HEK293 (cell line): ENCODE results near the gene SIMC1.

ENCODE experiments used
- ZNF174 ChIP-seq: fragments of 450-650 bp; formaldehyde crosslinking; IDR thresholded peaks from 2 replicates; pipeline ENCODE4 v1.5.0; 2017; ENCODE audit warnings: missing biosample characterization, mild to moderate bottlenecking, missing genetic modification characterization
- TF ChIP-seq, protein P1 (sequence below): fragments of 450-650 bp; formaldehyde crosslinking; IDR thresholded peaks from 2 replicates; pipeline ENCODE4 v1.5.1; 2016; ENCODE audit warnings: missing biosample characterization, missing genetic modification characterization

DNA sequence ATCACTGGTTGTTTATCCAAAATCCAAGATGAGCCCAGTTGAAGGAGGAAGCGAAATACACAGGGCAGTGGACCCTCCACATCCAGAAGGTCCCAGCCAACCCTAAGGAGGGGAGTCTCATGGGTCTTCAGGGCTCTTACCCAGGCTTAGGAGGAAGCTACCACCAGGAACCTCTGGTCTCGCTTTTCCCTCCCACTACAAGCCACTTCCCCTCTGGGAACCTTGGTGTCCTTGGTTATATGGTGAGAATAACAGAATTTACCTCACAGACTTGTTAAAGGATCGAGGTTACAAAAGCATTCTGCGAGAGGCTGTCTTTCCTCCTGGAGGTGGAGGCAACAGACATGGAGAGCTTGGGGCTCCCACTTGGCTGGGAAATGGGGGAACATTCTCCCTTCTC, 153.8 kb downstream of the SIMC1 start:
- TF ChIP-seq ZNF174 (tag by site-specific recombination), result no peak
- TF ChIP-seq, protein P1, sequence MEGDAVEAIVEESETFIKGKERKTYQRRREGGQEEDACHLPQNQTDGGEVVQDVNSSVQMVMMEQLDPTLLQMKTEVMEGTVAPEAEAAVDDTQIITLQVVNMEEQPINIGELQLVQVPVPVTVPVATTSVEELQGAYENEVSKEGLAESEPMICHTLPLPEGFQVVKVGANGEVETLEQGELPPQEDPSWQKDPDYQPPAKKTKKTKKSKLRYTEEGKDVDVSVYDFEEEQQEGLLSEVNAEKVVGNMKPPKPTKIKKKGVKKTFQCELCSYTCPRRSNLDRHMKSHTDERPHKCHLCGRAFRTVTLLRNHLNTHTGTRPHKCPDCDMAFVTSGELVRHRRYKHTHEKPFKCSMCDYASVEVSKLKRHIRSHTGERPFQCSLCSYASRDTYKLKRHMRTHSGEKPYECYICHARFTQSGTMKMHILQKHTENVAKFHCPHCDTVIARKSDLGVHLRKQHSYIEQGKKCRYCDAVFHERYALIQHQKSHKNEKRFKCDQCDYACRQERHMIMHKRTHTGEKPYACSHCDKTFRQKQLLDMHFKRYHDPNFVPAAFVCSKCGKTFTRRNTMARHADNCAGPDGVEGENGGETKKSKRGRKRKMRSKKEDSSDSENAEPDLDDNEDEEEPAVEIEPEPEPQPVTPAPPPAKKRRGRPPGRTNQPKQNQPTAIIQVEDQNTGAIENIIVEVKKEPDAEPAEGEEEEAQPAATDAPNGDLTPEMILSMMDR (tag by site-specific recombination), result no peak
